WTC11 (cell line): ENCODE measurements around the gene RNF20. TPM values are rescaled to one million over a fixed set of nuclear protein-coding genes. Genes with fewer than 3 reads are reported as not detected.

Experiments
- ATAC-seq: fragments of 200-7000 bp; cut with Tn5 transposase; 2 replicates; pipeline ENCODE4 v1.10.0; 2021; ENCODE audit warnings: mild to moderate bottlenecking, moderate library complexity
- CTCF ChIA-PET: fragments of 300-600 bp; sonication (Branson Sonifier 250); formaldehyde crosslinking; loops from one replicate; lab custom pipeline; 2021; ENCODE audit warnings: antibody characterized with exemption; lab: Charles Lee
- POLR2A ChIA-PET: fragments of 350-600 bp; sonication (Branson Sonifier 250); formaldehyde crosslinking; loops from one replicate; lab custom pipeline; 2021; ENCODE audit warnings: antibody characterized with exemption; lab: Charles Lee
- DNase-seq: peaks from one replicate; pipeline ENCODE4 v3.0.0; 2021; ENCODE audit warnings: low spot score
- H3K27ac Mint-ChIP-seq: 2 replicates; pipeline ENCODE4 v1.8.0; 2021; ENCODE audit warnings: mixed read lengths
- H3K27me3 Mint-ChIP-seq: 2 replicates; pipeline ENCODE4 v1.8.0; 2021; ENCODE audit warnings: low read depth, mild to moderate bottlenecking, moderate library complexity, mixed read lengths
- H3K36me3 Mint-ChIP-seq: 2 replicates; pipeline ENCODE4 v1.8.0; 2021; ENCODE audit warnings: mixed read lengths
- H3K4me1 Mint-ChIP-seq: 2 replicates; pipeline ENCODE4 v1.8.0; 2022; ENCODE audit warnings: mixed read lengths
- H3K4me3 Mint-ChIP-seq: 2 replicates; pipeline ENCODE4 v1.8.0; 2021; ENCODE audit warnings: mild to moderate bottlenecking, moderate library complexity, mixed read lengths
- H3K9me3 Mint-ChIP-seq: 2 replicates; pipeline ENCODE4 v1.8.0; 2021; ENCODE audit warnings: mixed read lengths
- ATF1 ChIP-seq: sonication (generic); formaldehyde crosslinking; IDR thresholded peaks from 2 replicates; pipeline ENCODE4 v1.8.1; 2023; ENCODE audit warnings: mild to moderate bottlenecking, moderate library complexity, missing genetic modification reagents
- ETV6 ChIP-seq: sonication (generic); formaldehyde crosslinking; IDR thresholded peaks from 2 replicates; pipeline ENCODE4 v1.8.1; 2022; ENCODE audit warnings: mild to moderate bottlenecking, missing genetic modification reagents
- FOXP1 ChIP-seq: sonication (generic); formaldehyde crosslinking; IDR thresholded peaks from 2 replicates; pipeline ENCODE4 v1.8.0; 2022; ENCODE audit warnings: missing genetic modification reagents, mild to moderate bottlenecking, moderate library complexity, borderline replicate concordance
- JAZF1 ChIP-seq: fragments of 250-450 bp; sonication (Bioruptor Pico); IDR thresholded peaks from 2 replicates; pipeline ENCODE4 v1.9.0; 2021; ENCODE audit warnings: moderate library complexity, mild to moderate bottlenecking, inconsistent platforms
- JUN ChIP-seq: sonication (generic); formaldehyde crosslinking; IDR thresholded peaks from 2 replicates; pipeline ENCODE4 v1.8.0; 2023; ENCODE audit warnings: mild to moderate bottlenecking, missing genetic modification reagents
- KAT7 ChIP-seq: sonication (generic); formaldehyde crosslinking; IDR thresholded peaks from 2 replicates; pipeline ENCODE4 v1.8.1; 2023; ENCODE audit warnings: missing genetic modification reagents, mild to moderate bottlenecking, borderline replicate concordance
- NFATC4 ChIP-seq: fragments of 250-450 bp; sonication (Bioruptor Pico); IDR thresholded peaks from 2 replicates; pipeline ENCODE4 v1.9.0; 2021; ENCODE audit warnings: mild to moderate bottlenecking
- RORB ChIP-seq: fragments of 250-450 bp; sonication (Bioruptor Pico); IDR thresholded peaks from 2 replicates; pipeline ENCODE4 v1.9.0; 2021; ENCODE audit warnings: mild to moderate bottlenecking
- SOX15 ChIP-seq: fragments of 250-450 bp; sonication (Bioruptor Pico); IDR thresholded peaks from 2 replicates; pipeline ENCODE4 v1.9.0; 2021; ENCODE audit warnings: mild to moderate bottlenecking
- ZBTB21 ChIP-seq: sonication (generic); formaldehyde crosslinking; IDR thresholded peaks from 2 replicates; pipeline ENCODE4 v1.8.1; 2023; ENCODE audit warnings: mild to moderate bottlenecking, missing genetic modification reagents, borderline replicate concordance
- total RNA-seq: library from RNA; stranded (reverse); gene quantifications from 3 replicates; pipeline ENCODE4 v1.2.3, GENCODE V29; 2021
- TF ChIP-seq, protein P1 (sequence below): fragments of 250-450 bp; sonication (Bioruptor Pico); IDR thresholded peaks from 2 replicates; pipeline ENCODE4 v1.8.0; 2021; ENCODE audit warnings: mild to moderate bottlenecking
- TF ChIP-seq, protein P2 (sequence below): fragments of 250-450 bp; sonication (Bioruptor Pico); conservative IDR thresholded peaks from 2 replicates; pipeline ENCODE4 v1.9.0; 2021; ENCODE audit warnings: mild to moderate bottlenecking
- TF ChIP-seq, protein P3 (sequence below): sonication (generic); formaldehyde crosslinking; IDR thresholded peaks from 2 replicates; pipeline ENCODE4 v1.8.0; 2022; ENCODE audit warnings: mild to moderate bottlenecking, missing genetic modification reagents
- TF ChIP-seq, protein P4 (sequence below): sonication (generic); formaldehyde crosslinking; IDR thresholded peaks from 2 replicates; pipeline ENCODE4 v1.8.1; 2023; ENCODE audit warnings: mild to moderate bottlenecking, missing genetic modification reagents, moderate library complexity
- TF ChIP-seq, protein P5 (sequence below): sonication (generic); formaldehyde crosslinking; IDR thresholded peaks from 2 replicates; pipeline ENCODE4 v1.8.1; 2023; ENCODE audit warnings: mild to moderate bottlenecking, missing genetic modification reagents, borderline replicate concordance
- TF ChIP-seq, protein P6 (sequence below): sonication (generic); formaldehyde crosslinking; IDR thresholded peaks from 2 replicates; pipeline ENCODE4 v1.8.0; 2022; ENCODE audit warnings: mild to moderate bottlenecking, missing genetic modification reagents
- TF ChIP-seq, protein P7 (sequence below): sonication (generic); formaldehyde crosslinking; IDR thresholded peaks from 2 replicates; pipeline ENCODE4 v1.8.0; 2022; ENCODE audit warnings: missing genetic modification reagents

RNF20 gene
- total RNA-seq, 1 experiment from 2014 or later = 52.6 TPM

DNA sequence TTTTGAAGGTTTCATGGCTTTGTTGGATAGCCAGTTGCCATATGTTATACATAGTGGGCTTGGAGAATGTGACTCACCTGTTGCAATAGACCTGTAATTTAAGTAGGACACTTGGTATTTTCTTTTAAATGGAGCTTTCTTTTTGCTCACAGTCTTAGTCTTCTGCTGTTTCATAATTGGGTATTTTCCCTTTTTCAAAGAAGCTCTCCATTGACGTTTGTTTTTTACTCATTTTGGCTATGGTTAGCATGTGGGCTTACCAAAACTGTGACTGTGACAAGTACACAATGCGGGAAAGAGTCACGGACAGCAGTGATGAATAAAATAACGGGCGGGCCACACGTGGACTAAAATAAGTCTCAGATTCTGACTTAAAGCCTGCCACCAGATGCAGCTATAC is 23.2 kb upstream of the RNF20 start (continued):
- TF ChIP-seq, protein P1, sequence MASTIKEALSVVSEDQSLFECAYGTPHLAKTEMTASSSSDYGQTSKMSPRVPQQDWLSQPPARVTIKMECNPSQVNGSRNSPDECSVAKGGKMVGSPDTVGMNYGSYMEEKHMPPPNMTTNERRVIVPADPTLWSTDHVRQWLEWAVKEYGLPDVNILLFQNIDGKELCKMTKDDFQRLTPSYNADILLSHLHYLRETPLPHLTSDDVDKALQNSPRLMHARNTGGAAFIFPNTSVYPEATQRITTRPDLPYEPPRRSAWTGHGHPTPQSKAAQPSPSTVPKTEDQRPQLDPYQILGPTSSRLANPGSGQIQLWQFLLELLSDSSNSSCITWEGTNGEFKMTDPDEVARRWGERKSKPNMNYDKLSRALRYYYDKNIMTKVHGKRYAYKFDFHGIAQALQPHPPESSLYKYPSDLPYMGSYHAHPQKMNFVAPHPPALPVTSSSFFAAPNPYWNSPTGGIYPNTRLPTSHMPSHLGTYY (CRISPR knock-in tag) = no peak
- TF ChIP-seq, all 79 proteins: peak for 0

DNA sequence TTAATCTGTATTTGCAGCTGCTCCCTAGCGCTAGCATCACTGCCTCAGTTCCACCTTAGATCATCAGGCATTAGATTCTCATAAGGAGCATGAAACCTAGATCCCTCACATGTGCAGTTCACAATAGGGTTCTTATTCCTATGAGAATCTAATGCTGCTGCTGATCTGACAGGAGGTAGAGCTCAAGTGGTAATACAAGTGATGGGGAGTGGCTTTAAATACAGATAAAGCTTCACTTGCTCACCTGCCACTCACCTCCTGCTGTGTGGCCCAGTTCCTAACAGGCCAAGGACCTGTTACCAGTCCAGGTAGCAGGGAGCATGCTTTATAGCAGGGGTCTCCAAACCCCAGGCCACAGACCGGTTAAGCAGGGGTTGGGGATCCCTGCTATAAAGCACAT is 22.6 kb upstream of the RNF20 start:
- no peak for ATAC-seq
- no peaks in the 10 kb centered on the region for H3K27me3 Mint-ChIP-seq
- H3K9me3 Mint-ChIP-seq = no peaks in the 10 kb centered on the region
- peaks cover 37% of the 10 kb centered on the region for H3K4me1 Mint-ChIP-seq
- no peak for TF ChIP-seq FOXP1 (CRISPR knock-in tag)
- no peak for TF ChIP-seq JAZF1 (CRISPR knock-in tag)
- TF ChIP-seq, protein P2, sequence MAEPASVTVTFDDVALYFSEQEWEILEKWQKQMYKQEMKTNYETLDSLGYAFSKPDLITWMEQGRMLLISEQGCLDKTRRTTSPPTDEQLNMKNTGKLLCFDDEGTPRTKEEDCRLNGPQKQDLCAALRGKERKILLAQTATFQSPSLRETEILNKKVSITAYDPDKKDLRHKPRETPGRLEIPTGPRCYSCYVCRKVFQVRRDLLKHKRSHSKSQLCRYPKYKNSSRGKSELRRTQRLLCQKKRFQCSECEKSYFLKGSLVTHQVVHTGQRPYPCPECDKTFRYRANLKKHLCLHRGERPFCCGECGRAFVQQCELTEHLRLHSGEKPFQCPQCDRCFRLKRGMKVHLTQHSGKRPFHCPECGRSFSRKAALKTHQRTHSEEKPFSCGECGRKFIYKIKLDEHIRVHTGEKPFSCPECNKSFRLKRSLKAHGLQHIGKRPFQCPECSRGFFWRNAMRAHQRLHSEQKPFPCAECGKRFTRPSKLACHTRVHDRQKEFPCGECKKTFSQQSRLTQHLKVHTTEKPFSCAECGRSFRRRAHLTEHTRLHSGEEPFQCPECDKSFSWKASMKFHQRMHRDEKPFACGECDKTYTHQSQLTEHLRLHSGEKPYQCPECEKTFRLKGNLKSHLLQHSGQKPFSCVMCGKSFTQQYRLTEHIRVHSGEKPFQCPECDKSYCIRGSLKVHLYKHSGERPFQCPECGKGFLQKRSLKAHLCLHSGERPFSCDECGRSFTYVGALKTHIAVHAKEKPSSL (CRISPR knock-in tag) = no peak
- TF ChIP-seq, protein P3, sequence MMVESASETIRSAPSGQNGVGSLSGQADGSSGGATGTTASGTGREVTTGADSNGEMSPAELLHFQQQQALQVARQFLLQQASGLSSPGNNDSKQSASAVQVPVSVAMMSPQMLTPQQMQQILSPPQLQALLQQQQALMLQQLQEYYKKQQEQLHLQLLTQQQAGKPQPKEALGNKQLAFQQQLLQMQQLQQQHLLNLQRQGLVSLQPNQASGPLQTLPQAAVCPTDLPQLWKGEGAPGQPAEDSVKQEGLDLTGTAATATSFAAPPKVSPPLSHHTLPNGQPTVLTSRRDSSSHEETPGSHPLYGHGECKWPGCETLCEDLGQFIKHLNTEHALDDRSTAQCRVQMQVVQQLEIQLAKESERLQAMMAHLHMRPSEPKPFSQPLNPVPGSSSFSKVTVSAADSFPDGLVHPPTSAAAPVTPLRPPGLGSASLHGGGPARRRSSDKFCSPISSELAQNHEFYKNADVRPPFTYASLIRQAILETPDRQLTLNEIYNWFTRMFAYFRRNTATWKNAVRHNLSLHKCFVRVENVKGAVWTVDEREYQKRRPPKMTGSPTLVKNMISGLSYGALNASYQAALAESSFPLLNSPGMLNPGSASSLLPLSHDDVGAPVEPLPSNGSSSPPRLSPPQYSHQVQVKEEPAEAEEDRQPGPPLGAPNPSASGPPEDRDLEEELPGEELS (CRISPR knock-in tag) = no peak
- no peak for TF ChIP-seq RORB
- TF ChIP-seq, protein P4, sequence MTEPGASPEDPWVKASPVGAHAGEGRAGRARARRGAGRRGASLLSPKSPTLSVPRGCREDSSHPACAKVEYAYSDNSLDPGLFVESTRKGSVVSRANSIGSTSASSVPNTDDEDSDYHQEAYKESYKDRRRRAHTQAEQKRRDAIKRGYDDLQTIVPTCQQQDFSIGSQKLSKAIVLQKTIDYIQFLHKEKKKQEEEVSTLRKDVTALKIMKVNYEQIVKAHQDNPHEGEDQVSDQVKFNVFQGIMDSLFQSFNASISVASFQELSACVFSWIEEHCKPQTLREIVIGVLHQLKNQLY (CRISPR knock-in tag) = no peak
- TF ChIP-seq SOX15 (CRISPR knock-in tag) = no peak
- no peak for TF ChIP-seq JUN (CRISPR knock-in tag)
- TF ChIP-seq, protein P5, sequence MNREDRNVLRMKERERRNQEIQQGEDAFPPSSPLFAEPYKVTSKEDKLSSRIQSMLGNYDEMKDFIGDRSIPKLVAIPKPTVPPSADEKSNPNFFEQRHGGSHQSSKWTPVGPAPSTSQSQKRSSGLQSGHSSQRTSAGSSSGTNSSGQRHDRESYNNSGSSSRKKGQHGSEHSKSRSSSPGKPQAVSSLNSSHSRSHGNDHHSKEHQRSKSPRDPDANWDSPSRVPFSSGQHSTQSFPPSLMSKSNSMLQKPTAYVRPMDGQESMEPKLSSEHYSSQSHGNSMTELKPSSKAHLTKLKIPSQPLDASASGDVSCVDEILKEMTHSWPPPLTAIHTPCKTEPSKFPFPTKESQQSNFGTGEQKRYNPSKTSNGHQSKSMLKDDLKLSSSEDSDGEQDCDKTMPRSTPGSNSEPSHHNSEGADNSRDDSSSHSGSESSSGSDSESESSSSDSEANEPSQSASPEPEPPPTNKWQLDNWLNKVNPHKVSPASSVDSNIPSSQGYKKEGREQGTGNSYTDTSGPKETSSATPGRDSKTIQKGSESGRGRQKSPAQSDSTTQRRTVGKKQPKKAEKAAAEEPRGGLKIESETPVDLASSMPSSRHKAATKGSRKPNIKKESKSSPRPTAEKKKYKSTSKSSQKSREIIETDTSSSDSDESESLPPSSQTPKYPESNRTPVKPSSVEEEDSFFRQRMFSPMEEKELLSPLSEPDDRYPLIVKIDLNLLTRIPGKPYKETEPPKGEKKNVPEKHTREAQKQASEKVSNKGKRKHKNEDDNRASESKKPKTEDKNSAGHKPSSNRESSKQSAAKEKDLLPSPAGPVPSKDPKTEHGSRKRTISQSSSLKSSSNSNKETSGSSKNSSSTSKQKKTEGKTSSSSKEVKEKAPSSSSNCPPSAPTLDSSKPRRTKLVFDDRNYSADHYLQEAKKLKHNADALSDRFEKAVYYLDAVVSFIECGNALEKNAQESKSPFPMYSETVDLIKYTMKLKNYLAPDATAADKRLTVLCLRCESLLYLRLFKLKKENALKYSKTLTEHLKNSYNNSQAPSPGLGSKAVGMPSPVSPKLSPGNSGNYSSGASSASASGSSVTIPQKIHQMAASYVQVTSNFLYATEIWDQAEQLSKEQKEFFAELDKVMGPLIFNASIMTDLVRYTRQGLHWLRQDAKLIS (CRISPR knock-in tag) = no peak
- TF ChIP-seq, all 79 proteins: peak for 0
- no peak for DNase-seq
- CTCF ChIA-PET = interaction anchor here (0.7 kb wide), 1 partner anchor 62 kb away, joined by 5 read pairs; no protein-coding TSS in a partner anchor
- Mint-ChIP-seq H3K36me3 (no peaks in the 10 kb centered on the region), H3K4me3 (no peak overlapping the region), H3K27ac (no peak overlapping the region)
- POLR2A ChIA-PET = no interaction called here

DNA sequence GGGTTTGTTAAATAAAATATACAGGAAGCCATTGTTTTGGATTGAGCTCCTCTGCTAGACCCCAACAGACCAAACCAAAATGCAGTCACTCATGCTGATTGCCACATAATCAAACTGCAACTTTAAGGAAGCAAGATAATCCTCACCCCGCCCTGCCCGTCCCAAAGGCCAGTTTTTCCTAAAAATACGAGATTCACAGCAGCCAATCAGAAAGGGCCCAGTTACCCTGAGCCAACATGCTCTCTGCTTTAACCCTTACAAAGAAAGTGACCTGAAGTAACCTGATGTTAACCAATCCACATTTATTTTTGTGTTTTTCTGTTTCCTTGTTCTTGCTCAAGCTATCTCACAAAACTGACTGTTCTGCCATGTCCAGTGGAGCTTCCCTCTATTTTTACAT is 21.5 kb upstream of the RNF20 start:
- Mint-ChIP-seq H3K4me1 (peaks cover 39% of the 10 kb centered on the region), H3K27me3 (no peaks in the 10 kb centered on the region), H3K36me3 (no peaks in the 10 kb centered on the region), H3K27ac (no peak overlapping the region), H3K9me3 (no peaks in the 10 kb centered on the region), H3K4me3 (no peak overlapping the region)
- ChIA-PET POLR2A (no interaction called here), CTCF (interaction anchor here (0.6 to 1.0 kb wide), 4 partner anchors 18 to 63 kb away, joined by 3 read pairs; a partner anchor contains a TSS)
- DNase-seq (no peak), ATAC-seq (peak; percentile 76)
- TF ChIP-seq, protein P6, sequence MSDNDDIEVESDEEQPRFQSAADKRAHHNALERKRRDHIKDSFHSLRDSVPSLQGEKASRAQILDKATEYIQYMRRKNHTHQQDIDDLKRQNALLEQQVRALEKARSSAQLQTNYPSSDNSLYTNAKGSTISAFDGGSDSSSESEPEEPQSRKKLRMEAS (CRISPR knock-in tag) = no peak
- TF ChIP-seq KAT7 (no peak), ZBTB21 (CRISPR knock-in tag) (no peak), ATF1 (CRISPR knock-in tag) (no peak), ETV6 (CRISPR knock-in tag) (no peak), NFATC4 (no peak)
- TF ChIP-seq, protein P7, sequence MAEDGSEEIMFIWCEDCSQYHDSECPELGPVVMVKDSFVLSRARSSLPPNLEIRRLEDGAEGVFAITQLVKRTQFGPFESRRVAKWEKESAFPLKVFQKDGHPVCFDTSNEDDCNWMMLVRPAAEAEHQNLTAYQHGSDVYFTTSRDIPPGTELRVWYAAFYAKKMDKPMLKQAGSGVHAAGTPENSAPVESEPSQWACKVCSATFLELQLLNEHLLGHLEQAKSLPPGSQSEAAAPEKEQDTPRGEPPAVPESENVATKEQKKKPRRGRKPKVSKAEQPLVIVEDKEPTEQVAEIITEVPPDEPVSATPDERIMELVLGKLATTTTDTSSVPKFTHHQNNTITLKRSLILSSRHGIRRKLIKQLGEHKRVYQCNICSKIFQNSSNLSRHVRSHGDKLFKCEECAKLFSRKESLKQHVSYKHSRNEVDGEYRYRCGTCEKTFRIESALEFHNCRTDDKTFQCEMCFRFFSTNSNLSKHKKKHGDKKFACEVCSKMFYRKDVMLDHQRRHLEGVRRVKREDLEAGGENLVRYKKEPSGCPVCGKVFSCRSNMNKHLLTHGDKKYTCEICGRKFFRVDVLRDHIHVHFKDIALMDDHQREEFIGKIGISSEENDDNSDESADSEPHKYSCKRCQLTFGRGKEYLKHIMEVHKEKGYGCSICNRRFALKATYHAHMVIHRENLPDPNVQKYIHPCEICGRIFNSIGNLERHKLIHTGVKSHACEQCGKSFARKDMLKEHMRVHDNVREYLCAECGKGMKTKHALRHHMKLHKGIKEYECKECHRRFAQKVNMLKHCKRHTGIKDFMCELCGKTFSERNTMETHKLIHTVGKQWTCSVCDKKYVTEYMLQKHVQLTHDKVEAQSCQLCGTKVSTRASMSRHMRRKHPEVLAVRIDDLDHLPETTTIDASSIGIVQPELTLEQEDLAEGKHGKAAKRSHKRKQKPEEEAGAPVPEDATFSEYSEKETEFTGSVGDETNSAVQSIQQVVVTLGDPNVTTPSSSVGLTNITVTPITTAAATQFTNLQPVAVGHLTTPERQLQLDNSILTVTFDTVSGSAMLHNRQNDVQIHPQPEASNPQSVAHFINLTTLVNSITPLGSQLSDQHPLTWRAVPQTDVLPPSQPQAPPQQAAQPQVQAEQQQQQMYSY (CRISPR knock-in tag) = no peak
